Astrocyte (in vitro differentiated cells and primary cell): ENCODE measurements around the gene PLXNB3. TPM values are rescaled to one million over a fixed set of nuclear protein-coding genes. Genes with fewer than 3 reads are reported as not detected.

Experiments
- DNase-seq: peaks from one replicate; pipeline ENCODE4 v3.0.0-alpha.2; 2010; ENCODE audit warnings: low read depth
- FAIRE-seq: peaks from 2 replicates; lab custom pipeline; 2011; peaks lifted over from hg19 to GRCh38; lab: Jason Lieb, UNC
- H2AFZ ChIP-seq: 2 replicates; pipeline ENCODE4 v1.6.0; 2012; ENCODE audit warnings: low read depth, low read length, inconsistent platforms
- H3K27ac ChIP-seq: 2 replicates; pipeline ENCODE4 v1.5.1; 2011; ENCODE audit warnings: low read depth, low read length, inconsistent platforms
- H3K27me3 ChIP-seq: 2 replicates; pipeline ENCODE4 v1.6.0; 2011; ENCODE audit warnings: low read length, inconsistent platforms; ENCODE audit not compliant: insufficient read depth
- H3K36me3 ChIP-seq: 2 replicates; pipeline ENCODE4 v1.5.1; 2011; ENCODE audit warnings: low read length, inconsistent platforms; ENCODE audit not compliant: insufficient read depth
- H3K4me1 ChIP-seq: 2 replicates; pipeline ENCODE4 v1.5.1; 2011; ENCODE audit warnings: low read length, inconsistent platforms; ENCODE audit not compliant: insufficient read depth
- H3K4me2 ChIP-seq: 2 replicates; pipeline ENCODE4 v1.6.0; 2012; ENCODE audit warnings: low read length, inconsistent platforms
- H3K4me3 ChIP-seq: 2 replicates; pipeline ENCODE4 v1.5.1; 2011; ENCODE audit warnings: low read depth, mild to moderate bottlenecking, low read length, inconsistent platforms; ENCODE audit not compliant: insufficient read depth
- H3K79me2 ChIP-seq: 2 replicates; pipeline ENCODE4 v1.6.0; 2012; ENCODE audit warnings: mild to moderate bottlenecking, low read length, inconsistent platforms; ENCODE audit not compliant: insufficient read depth
- H3K9ac ChIP-seq: 2 replicates; pipeline ENCODE4 v1.6.0; 2012; ENCODE audit warnings: mild to moderate bottlenecking, low read length, inconsistent platforms
- H3K9me3 ChIP-seq: 2 replicates; pipeline ENCODE4 v1.5.1; 2012; ENCODE audit warnings: low read depth, mild to moderate bottlenecking, low read length, inconsistent platforms; ENCODE audit not compliant: insufficient read depth
- H4K20me1 ChIP-seq: 2 replicates; pipeline ENCODE4 v1.6.0; 2012; ENCODE audit warnings: low read length, inconsistent platforms; ENCODE audit not compliant: insufficient read depth
- H3K27ac Mint-ChIP-seq: one replicate; pipeline ENCODE4 v1.8.0; 2021; ENCODE audit warnings: mild to moderate bottlenecking, mixed read lengths; ENCODE audit not compliant: unreplicated experiment
- H3K27me3 Mint-ChIP-seq: one replicate; pipeline ENCODE4 v1.8.0; 2021; ENCODE audit warnings: low read depth, mixed read lengths; ENCODE audit not compliant: unreplicated experiment
- H3K36me3 Mint-ChIP-seq: one replicate; pipeline ENCODE4 v1.8.0; 2021; ENCODE audit warnings: low read depth, mixed read lengths; ENCODE audit not compliant: unreplicated experiment
- H3K4me1 Mint-ChIP-seq: one replicate; pipeline ENCODE4 v1.8.0; 2021; ENCODE audit warnings: low read depth, mixed read lengths; ENCODE audit not compliant: unreplicated experiment
- H3K4me3 Mint-ChIP-seq: one replicate; pipeline ENCODE4 v1.8.0; 2021; ENCODE audit warnings: mild to moderate bottlenecking, moderate library complexity, mixed read lengths; ENCODE audit not compliant: unreplicated experiment
- H3K9me3 Mint-ChIP-seq: one replicate; pipeline ENCODE4 v1.8.0; 2021; ENCODE audit warnings: mild to moderate bottlenecking, mixed read lengths; ENCODE audit not compliant: unreplicated experiment
- EZH2 ChIP-seq: IDR thresholded peaks from 2 replicates; pipeline ENCODE4 v1.6.1; 2012; ENCODE audit warnings: mild to moderate bottlenecking, low read length, inconsistent platforms; ENCODE audit not compliant: insufficient read depth
- total RNA-seq: library from RNA; stranded (reverse); gene quantifications from 2 replicates; pipeline ENCODE4 v1.2.1, GENCODE V29; 2021
- TF ChIP-seq, protein P1 (sequence below): IDR thresholded peaks from 2 replicates; pipeline ENCODE4 v1.5.1; 2011; ENCODE audit warnings: low read depth, mild to moderate bottlenecking, inconsistent platforms, low read length, moderate library complexity; ENCODE audit not compliant: insufficient read depth

The PLXNB3 gene
- total RNA-seq, 1 donor from 2014 or later = 5.3 TPM

DNA sequence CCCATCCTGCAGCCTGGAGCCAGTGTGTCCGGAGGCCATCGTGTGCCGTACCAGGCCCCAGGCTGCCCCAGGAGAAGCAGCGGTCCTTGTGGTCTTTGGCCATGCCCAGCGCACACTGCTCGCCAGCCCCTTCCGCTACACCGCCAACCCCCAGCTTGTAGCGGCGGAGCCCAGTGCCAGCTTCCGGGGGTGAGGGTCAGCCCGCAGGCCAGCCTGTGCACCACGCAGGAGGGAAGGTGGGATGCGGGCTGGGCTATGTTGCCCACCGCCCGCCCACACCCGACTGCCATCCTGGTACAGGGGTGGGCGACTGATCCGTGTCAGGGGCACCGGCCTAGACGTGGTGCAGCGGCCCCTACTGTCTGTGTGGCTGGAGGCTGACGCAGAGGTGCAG is 9.2 kb downstream of the PLXNB3 start:
- Mint-ChIP-seq H3K4me3 (no peak overlapping the region), H3K36me3 (no peaks in the 10 kb centered on the region), H3K27ac (no peak overlapping the region), H3K4me1 (no peaks in the 10 kb centered on the region), H3K27me3 (no peaks in the 10 kb centered on the region), H3K9me3 (no peaks in the 10 kb centered on the region)
- no peaks in the 10 kb centered on the region for H3K36me3 ChIP-seq
- no peaks in the 10 kb centered on the region for H3K27me3 ChIP-seq
- FAIRE-seq (no peak), DNase-seq (no peak)
- H2AFZ ChIP-seq = no peak overlapping the region
- H3K27ac ChIP-seq = no peak overlapping the region
- no peak overlapping the region for H3K4me3 ChIP-seq
- no peak overlapping the region for H3K4me2 ChIP-seq
- TF ChIP-seq, protein P1, sequence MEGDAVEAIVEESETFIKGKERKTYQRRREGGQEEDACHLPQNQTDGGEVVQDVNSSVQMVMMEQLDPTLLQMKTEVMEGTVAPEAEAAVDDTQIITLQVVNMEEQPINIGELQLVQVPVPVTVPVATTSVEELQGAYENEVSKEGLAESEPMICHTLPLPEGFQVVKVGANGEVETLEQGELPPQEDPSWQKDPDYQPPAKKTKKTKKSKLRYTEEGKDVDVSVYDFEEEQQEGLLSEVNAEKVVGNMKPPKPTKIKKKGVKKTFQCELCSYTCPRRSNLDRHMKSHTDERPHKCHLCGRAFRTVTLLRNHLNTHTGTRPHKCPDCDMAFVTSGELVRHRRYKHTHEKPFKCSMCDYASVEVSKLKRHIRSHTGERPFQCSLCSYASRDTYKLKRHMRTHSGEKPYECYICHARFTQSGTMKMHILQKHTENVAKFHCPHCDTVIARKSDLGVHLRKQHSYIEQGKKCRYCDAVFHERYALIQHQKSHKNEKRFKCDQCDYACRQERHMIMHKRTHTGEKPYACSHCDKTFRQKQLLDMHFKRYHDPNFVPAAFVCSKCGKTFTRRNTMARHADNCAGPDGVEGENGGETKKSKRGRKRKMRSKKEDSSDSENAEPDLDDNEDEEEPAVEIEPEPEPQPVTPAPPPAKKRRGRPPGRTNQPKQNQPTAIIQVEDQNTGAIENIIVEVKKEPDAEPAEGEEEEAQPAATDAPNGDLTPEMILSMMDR = no peak
- TF ChIP-seq EZH2 = no peak
- H3K9ac ChIP-seq = no peak overlapping the region
- H3K4me1 ChIP-seq = no peaks in the 10 kb centered on the region
- no peaks in the 10 kb centered on the region for H3K9me3 ChIP-seq
- no peaks in the 10 kb centered on the region for H3K79me2 ChIP-seq
- no peaks in the 10 kb centered on the region for H4K20me1 ChIP-seq

DNA sequence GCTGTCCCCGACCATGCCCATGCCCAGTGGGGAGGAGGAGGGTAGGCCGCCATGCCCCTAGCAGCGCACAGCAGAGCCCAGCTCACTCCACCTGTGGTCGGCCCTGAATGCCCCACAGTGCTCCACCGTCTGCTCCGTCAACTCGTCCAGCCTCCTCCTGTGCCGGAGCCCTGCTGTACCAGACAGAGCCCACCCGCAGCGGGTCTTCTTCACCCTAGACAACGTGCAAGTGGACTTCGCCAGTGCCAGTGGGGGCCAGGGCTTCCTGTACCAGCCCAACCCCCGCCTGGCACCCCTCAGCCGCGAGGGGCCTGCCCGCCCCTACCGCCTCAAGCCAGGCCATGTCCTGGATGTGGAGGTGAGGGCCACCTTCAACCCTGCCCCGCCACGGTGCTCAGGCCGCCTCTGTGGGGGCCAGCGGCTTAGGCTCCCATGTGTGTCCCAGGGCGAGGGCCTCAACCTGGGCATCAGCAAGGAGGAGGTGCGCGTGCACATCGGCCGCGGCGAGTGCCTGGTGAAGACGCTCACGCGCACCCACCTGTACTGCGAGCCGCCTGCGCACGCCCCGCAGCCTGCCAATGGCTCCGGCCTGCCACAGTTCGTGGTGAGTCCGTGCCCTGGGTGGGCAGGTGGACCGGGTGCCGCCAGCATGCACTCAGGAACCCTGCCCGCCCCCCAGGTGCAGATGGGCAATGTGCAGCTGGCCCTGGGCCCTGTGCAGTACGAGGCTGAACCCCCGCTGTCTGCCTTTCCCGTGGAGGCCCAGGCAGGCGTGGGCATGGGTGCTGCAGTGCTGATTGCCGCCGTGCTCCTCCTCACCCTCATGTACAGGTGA is 9.9 kb downstream of the PLXNB3 start:
- H3K36me3 Mint-ChIP-seq = no peaks in the 10 kb centered on the region
- H3K4me3 Mint-ChIP-seq = no peak overlapping the region
- DNase-seq = no peak
- H3K4me2 ChIP-seq = no peak overlapping the region
- no peaks in the 10 kb centered on the region for H3K27me3 Mint-ChIP-seq
- H4K20me1 ChIP-seq = no peaks in the 10 kb centered on the region
- no peaks in the 10 kb centered on the region for H3K4me1 Mint-ChIP-seq
- no peaks in the 10 kb centered on the region for H3K9me3 ChIP-seq
- H3K9me3 Mint-ChIP-seq = no peaks in the 10 kb centered on the region
- FAIRE-seq = no peak
- no peaks in the 10 kb centered on the region for H3K27me3 ChIP-seq
- TF ChIP-seq, protein P1 = no peak
- TF ChIP-seq EZH2 = no peak
- H3K4me3 ChIP-seq = no peak overlapping the region
- H3K9ac ChIP-seq = no peak overlapping the region
- no peaks in the 10 kb centered on the region for H3K4me1 ChIP-seq
- H3K36me3 ChIP-seq = no peaks in the 10 kb centered on the region
- no peak overlapping the region for H3K27ac ChIP-seq
- H3K79me2 ChIP-seq = no peaks in the 10 kb centered on the region
- no peak overlapping the region for H2AFZ ChIP-seq
- H3K27ac Mint-ChIP-seq = no peak overlapping the region

DNA sequence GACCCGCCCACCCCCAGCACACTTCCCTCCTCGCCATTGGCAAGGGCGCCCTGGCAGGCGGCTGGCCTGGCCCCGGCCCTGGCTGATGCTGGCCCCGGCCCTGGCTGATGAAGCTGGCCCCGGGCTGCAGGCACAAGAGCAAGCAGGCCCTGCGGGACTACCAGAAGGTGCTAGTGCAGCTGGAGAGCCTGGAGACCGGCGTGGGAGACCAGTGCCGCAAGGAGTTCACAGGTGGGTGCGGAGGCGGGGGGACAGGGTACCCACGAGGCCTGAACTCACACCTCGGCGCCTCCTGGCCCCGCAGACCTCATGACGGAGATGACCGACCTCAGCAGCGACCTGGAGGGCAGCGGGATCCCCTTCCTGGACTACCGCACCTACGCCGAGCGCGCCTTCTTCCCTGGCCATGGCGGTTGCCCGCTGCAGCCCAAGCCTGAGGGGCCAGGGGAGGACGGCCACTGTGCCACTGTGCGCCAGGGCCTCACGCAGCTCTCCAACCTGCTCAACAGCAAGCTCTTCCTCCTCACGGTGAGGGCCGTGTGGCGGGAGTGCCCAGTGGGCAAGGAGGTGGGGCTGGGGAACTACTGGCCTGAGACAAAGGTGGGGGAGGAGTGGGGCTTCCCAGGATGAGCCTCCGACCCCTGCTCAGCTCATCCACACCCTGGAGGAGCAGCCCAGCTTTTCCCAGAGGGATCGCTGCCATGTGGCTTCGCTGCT is 10.7 kb downstream of the PLXNB3 start:
- no peak for DNase-seq
- no peaks in the 10 kb centered on the region for H4K20me1 ChIP-seq
- no peaks in the 10 kb centered on the region for H3K36me3 Mint-ChIP-seq
- no peak for TF ChIP-seq EZH2
- TF ChIP-seq, protein P1 = no peak
- H3K4me3 Mint-ChIP-seq = no peak overlapping the region
- no peak overlapping the region for H3K4me3 ChIP-seq
- no peaks in the 10 kb centered on the region for H3K9me3 ChIP-seq
- H3K27me3 Mint-ChIP-seq = no peaks in the 10 kb centered on the region
- H3K9ac ChIP-seq = no peak overlapping the region
- H3K79me2 ChIP-seq = no peaks in the 10 kb centered on the region
- H3K4me1 ChIP-seq = no peaks in the 10 kb centered on the region
- FAIRE-seq = no peak
- no peak overlapping the region for H3K27ac Mint-ChIP-seq
- no peaks in the 10 kb centered on the region for H3K9me3 Mint-ChIP-seq
- no peaks in the 10 kb centered on the region for H3K4me1 Mint-ChIP-seq
- H2AFZ ChIP-seq = no peak overlapping the region
- no peaks in the 10 kb centered on the region for H3K36me3 ChIP-seq
- H3K27me3 ChIP-seq = no peaks in the 10 kb centered on the region
- H3K27ac ChIP-seq = no peak overlapping the region
- H3K4me2 ChIP-seq = no peak overlapping the region
